Endodermal cell (in vitro differentiated cells): Measurements from ENCODE around the gene EXOSC1. TPM values are rescaled to one million over a fixed set of nuclear protein-coding genes. Genes with fewer than 3 reads are reported as not detected.

Experiments used
- DNase-seq: peaks from one replicate; pipeline ENCODE4 v3.0.0-alpha.2; 2017
- H3K27ac ChIP-seq: 2 replicates; pipeline ENCODE4 v1.5.1; 2013; ENCODE audit warnings: mild to moderate bottlenecking, low read depth, low read length, moderate library complexity
- H3K27me3 ChIP-seq: 2 replicates; pipeline ENCODE4 v1.6.1; 2013; ENCODE audit warnings: mild to moderate bottlenecking, low read length, moderate library complexity; ENCODE audit not compliant: insufficient read depth, control insufficient read depth, poor library complexity, severe bottlenecking
- H3K36me3 ChIP-seq: 2 replicates; pipeline ENCODE4 v1.7.0; 2013; ENCODE audit warnings: mild to moderate bottlenecking, low read length, moderate library complexity; ENCODE audit not compliant: control insufficient read depth, insufficient read depth
- H3K4me1 ChIP-seq: one replicate; pipeline ENCODE4 v1.7.0; 2013; ENCODE audit warnings: low read length; ENCODE audit not compliant: control insufficient read depth, insufficient read depth
- H3K4me3 ChIP-seq: 2 replicates; pipeline ENCODE4 v1.5.1; 2013; ENCODE audit warnings: mild to moderate bottlenecking, low read length, moderate library complexity
- H3K9ac ChIP-seq: 2 replicates; pipeline ENCODE4 v1.6.1; 2013; ENCODE audit warnings: mild to moderate bottlenecking, low read length, moderate library complexity; ENCODE audit not compliant: poor library complexity, severe bottlenecking; ENCODE audit errors: extremely low read depth
- H3K9me3 ChIP-seq: 2 replicates; pipeline ENCODE4 v1.6.1; 2013; ENCODE audit warnings: mild to moderate bottlenecking, low read length, moderate library complexity; ENCODE audit not compliant: control insufficient read depth
- H3K27ac Mint-ChIP-seq: 2 replicates; pipeline ENCODE4 v1.8.0; 2020; ENCODE audit warnings: mixed read lengths
- H3K27me3 Mint-ChIP-seq: 2 replicates; pipeline ENCODE4 v1.8.0; 2021; ENCODE audit warnings: mild to moderate bottlenecking, mixed read lengths; ENCODE audit not compliant: insufficient read depth
- H3K36me3 Mint-ChIP-seq: 2 replicates; pipeline ENCODE4 v1.8.0; 2020; ENCODE audit warnings: low read depth, mixed read lengths
- H3K4me1 Mint-ChIP-seq: 2 replicates; pipeline ENCODE4 v1.8.0; 2020; ENCODE audit warnings: mixed read lengths
- H3K4me3 Mint-ChIP-seq: 2 replicates; pipeline ENCODE4 v1.8.0; 2020; ENCODE audit warnings: mild to moderate bottlenecking, moderate library complexity, mixed read lengths
- H3K9me3 Mint-ChIP-seq: 2 replicates; pipeline ENCODE4 v1.8.0; 2020; ENCODE audit warnings: mild to moderate bottlenecking, mixed read lengths
- CTCF ChIP-seq: fragments of 200-600 bp; sonication (generic); conservative IDR thresholded peaks from 2 replicates; pipeline ENCODE4 v1.5.0; 2021; ENCODE audit warnings: antibody characterized with exemption, mild to moderate bottlenecking
- WGBS, 2 experiments: methylation state at CpG; one replicate each; pipeline versions ENCODE4 v1.1.5 to v1.1.7; 2013; ENCODE audit warnings: missing lambda C conversion rate in 2 of 2, mixed read lengths in 1 of 2; ENCODE audit not compliant: insufficient coverage in 1 of 2, insufficient read length in 1 of 2; 5-methylcytosine and 5-hydroxymethylcytosine counted together
- total RNA-seq, 2 donors: library from RNA; stranded (reverse); fragmentation: NEBNext Ultra II Directional in 1 of 2; extraction: Animal tissue kit (Norgen Biotek cat#: 25700) in 1 of 2; gene quantifications; 2 replicates in 1 of 2; 3 replicates in 1 of 2; pipeline ENCODE4 v1.2.1, GENCODE V29; 2021

Gene EXOSC1
- total RNA-seq, 2 donors from 2014 or later = 48.9 to 55.6 TPM

- no peaks in the 10 kb centered on the region for H3K4me1 ChIP-seq
- H3K36me3 ChIP-seq = peaks cover 49% of the 10 kb centered on the region
- Mint-ChIP-seq H3K27ac (peak overlapping the region; percentile 64), H3K36me3 (peaks cover 27% of the 10 kb centered on the region), H3K4me1 (peaks cover 6% of the 10 kb centered on the region), H3K4me3 (no peak overlapping the region), H3K9me3 (no peaks in the 10 kb centered on the region), H3K27me3 (no peaks in the 10 kb centered on the region)
- H3K4me3 ChIP-seq = no peak overlapping the region
- no peak overlapping the region for H3K27ac ChIP-seq
- no peaks in the 10 kb centered on the region for H3K27me3 ChIP-seq
- H3K9ac ChIP-seq = no peak overlapping the region
- DNase-seq = no peak
- WGBS, 2 experiments = 80 to 92% methylated on average over 1 of the region's 1 CpG
- no peak for TF ChIP-seq CTCF
- H3K9me3 ChIP-seq = no peaks in the 10 kb centered on the region
Measured at GRCh38 chr10:97483921-97484320, 38.1 kb upstream of the EXOSC1 start.

- peak overlapping the region; percentile 64 for H3K27ac Mint-ChIP-seq
Measured at GRCh38 chr10:97483506-97483905, 37.7 kb upstream of the EXOSC1 start.

GRCh38 chr10:97482381-97482780 is 36.6 kb upstream of the EXOSC1 start:
- H3K27ac ChIP-seq = no peak overlapping the region
- peaks cover 54% of the 10 kb centered on the region for H3K36me3 ChIP-seq
- H3K27me3 ChIP-seq = no peaks in the 10 kb centered on the region
- H3K4me1 ChIP-seq = no peaks in the 10 kb centered on the region
- Mint-ChIP-seq H3K4me1 (peaks cover 6% of the 10 kb centered on the region), H3K9me3 (no peaks in the 10 kb centered on the region), H3K4me3 (no peak overlapping the region), H3K36me3 (peaks cover 31% of the 10 kb centered on the region), H3K27me3 (no peaks in the 10 kb centered on the region), H3K27ac (peak overlapping the region; percentile 19)
- H3K9me3 ChIP-seq = no peaks in the 10 kb centered on the region
- H3K4me3 ChIP-seq = no peak overlapping the region
- no peak overlapping the region for H3K9ac ChIP-seq
- DNase-seq = no peak
- no peak for TF ChIP-seq CTCF
- whole genome bisulfite sequencing, 2 experiments = 88 to 93% methylated on average over 1 of the region's 1 CpG

More at GRCh38 chr10:97483506-97483905, 37.7 kb upstream of the EXOSC1 start:
- Mint-ChIP-seq H3K36me3 (peaks cover 28% of the 10 kb centered on the region), H3K27me3 (no peaks in the 10 kb centered on the region), H3K9me3 (no peaks in the 10 kb centered on the region), H3K4me3 (no peak overlapping the region), H3K4me1 (peaks cover 6% of the 10 kb centered on the region)
- Histone ChIP-seq H3K36me3 (peaks cover 48% of the 10 kb centered on the region), H3K9ac (no peak overlapping the region), H3K9me3 (no peaks in the 10 kb centered on the region), H3K4me1 (no peaks in the 10 kb centered on the region), H3K27ac (no peak overlapping the region), H3K27me3 (no peaks in the 10 kb centered on the region), H3K4me3 (no peak overlapping the region)
- WGBS, 2 experiments = 92 to 100% methylated on average over 2 to 3 of the region's 3 CpGs
- TF ChIP-seq CTCF = no peak
- DNase-seq = no peak
